GM19043 (cell line): ENCODE data around the gene C19orf18.

ENCODE experiments used
- ATAC-seq: cut with Tn5 transposase; IDR thresholded peaks from one replicate; pipeline ENCODE4 v1.9.1; 2021; ENCODE audit warnings: low read depth; ENCODE audit not compliant: unreplicated experiment

The C19orf18 gene

DNA sequence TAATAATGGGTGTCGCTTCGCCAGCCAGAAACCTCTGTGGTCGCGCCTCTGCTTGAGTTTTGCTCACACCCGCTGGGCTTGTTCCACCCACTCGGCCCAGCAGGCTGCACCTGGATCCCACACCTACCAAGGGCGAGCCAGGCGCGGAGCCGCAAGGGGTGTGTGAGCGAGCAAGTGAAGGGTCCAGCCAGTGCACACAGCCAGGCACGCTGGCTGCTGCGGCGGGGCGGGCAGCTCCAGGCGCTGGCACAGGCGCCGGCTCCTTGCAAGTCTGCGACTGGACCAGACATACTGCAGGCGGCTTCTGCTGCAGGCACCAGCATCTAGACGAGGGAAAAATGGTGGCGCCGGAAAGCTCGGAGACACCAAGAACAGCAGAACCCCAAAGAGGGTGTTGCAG is 25.0 kb downstream of the C19orf18 start:
- no peak for ATAC-seq

GRCh38 chr19:57947419-57948134 is 26.8 kb downstream of the C19orf18 start, which contains the start of gene ZNF256:
ZNF256 (minus strand) TSS chr19:57947706; CDS start chr19:57947474, 232 bp downstream.
- peak; percentile 92 for ATAC-seq

- no peak for ATAC-seq
Measured at GRCh38 chr19:57947088-57947418, 27.3 kb downstream of the C19orf18 start.

GRCh38 chr19:57946316-57946715 is 28.0 kb downstream of the C19orf18 start:
- no peak for ATAC-seq

DNA sequence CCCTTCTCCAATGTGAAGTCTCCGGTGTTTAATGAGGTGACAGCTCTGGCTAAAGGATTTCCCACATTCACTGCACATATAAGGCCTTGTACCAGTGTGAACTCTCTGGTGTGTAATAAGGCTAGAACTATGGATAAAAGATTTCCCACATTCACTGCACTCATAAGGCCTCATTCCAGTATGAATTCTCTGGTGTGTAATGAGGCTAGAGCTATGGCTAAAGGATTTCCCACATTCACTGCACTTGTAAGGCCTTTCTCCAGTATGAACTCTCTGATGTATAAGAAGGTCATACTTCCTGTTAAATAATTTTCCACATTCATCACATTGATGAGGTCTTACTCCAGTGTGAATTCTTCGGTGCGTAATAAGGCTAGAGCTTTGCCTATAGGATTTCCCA is 32.7 kb downstream of the C19orf18 start:
- no peak for ATAC-seq

DNA sequence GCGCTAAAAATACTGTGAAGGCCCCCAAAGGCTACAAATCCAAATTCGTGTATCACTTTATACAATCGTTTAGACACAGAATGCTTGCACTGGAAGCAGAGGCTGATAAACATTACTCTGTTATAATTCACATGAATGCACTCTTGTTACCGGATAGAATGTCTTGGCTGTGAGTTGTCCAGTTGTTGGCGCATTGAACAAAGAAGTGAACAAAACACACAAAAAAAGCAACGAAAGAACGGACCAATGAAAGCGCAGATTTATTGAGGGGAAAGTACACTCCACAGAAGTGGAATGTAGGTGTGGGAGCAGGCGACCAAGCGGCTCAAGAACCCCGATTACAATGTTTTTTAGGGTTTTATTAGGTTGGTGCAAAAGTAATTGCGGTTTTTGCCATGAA is 38.6 kb downstream of the C19orf18 start:
- ATAC-seq = no peak

- ATAC-seq = peak; percentile 63
Measured at GRCh38 chr19:57934820-57935665, 39.3 kb downstream of the C19orf18 start, which contains the start of gene ZNF418. ZNF418 (minus strand) TSS chr19:57935402; CDS start chr19:57933822, 1,580 bp downstream.

DNA sequence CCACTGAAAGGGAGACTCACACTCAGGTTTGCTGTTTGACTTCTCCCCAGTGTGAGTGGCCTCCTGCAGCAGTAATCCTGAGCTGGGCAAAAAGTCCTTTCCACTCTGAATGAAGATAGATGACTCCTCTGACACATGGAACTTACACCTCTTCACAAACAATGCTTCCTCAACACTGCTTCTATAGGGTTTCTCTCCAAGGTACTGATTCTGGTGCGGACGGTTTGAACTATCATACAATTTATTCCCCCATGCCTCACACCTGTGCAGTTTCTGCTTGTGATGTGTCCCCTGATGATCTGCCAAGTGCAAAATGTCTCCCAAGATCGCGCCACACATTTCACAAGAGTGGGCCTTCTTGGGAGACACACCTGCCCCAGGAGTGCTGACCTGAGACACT is 46.7 kb downstream of the C19orf18 start:
- no peak for ATAC-seq

DNA sequence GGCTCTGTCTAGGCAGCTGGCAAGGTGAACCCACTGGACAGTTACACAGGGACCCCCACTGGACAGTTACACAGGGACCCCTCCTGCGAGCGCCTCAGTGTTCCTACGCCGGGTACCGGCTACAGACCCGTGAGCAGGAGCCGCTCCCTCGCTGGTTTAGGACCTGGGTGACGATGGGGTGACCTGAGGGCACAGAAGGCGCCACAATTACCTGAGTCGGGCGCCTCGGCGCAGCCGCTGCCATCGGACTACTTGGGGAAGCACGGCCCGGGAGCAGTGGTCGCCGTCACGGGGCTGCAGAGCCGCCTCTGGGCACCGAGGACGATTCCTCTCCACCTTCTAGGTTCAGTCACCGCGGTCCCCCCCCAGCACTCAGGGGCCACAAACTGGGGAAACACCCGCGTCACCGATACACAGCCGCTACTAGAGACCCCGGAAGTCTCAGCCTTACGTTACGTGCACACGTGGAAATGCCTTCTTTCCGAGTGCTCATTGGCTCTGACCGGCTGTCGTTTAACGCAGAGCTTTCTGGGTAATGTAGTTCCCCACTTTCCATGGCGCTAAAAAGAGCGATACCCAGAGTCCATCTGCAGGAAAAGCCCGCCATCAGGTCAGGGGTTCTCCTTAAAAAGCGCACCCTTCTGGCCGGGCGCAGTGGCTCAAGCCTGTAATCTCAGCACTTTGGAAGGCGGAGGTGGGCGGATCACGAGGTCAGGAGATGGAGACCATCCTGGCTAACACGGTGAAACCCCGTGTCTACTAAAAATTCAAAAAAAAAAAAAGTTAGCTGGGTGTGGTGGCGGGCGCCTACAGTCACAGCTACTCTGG is 58.0 kb downstream of the C19orf18 start, which contains the start of gene ZNF417:
TSS of gene ZNF417 (minus strand) at position 425 of the 828 bp plus-strand sequence. CDS start at position 244, 181 bp downstream.
- ATAC-seq = peak; percentile 94

DNA sequence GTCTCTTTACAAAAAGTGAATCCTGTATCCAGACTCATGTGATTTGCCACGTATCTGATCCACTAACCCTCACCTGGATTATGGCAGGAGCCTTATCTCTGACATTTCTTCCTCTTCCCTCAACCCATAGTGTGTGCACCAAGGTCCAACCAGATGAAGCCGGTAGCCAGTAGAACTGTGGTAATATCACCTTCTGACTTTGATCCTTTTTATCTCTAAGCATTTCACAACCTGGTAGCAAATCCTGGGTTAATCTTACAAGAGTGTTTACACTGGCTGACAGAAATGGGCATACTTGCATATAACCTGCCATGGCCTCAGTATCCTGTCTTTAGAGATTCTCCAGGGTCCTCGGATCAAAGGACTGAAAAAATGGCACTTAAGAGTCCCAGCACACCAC is 59.8 kb downstream of the C19orf18 start:
- ATAC-seq = no peak
